Astrocyte of the cerebellum (primary cell): ENCODE results near the gene PALS2.

Source experiments
- DNase-seq: peaks from one replicate; pipeline ENCODE4 v3.0.0-alpha.2; 2011; ENCODE audit warnings: low read depth
- H3K4me3 ChIP-seq: 2 replicates; pipeline ENCODE4 v1.5.1; 2011; ENCODE audit warnings: mild to moderate bottlenecking, low read depth, low read length, moderate library complexity
- in situ Hi-C: cut with HindIII; loops from 2 replicates; pipeline ENCODE4 v1.10.0; 2017; ENCODE audit warnings: low sequenced_read_pairs
- TF ChIP-seq, protein P1 (sequence below): IDR thresholded peaks from 2 replicates; pipeline ENCODE4 v1.5.1; 2012; ENCODE audit warnings: low read length, low read depth, moderate library complexity, mild to moderate bottlenecking; ENCODE audit errors: missing control alignments

The PALS2 gene, protein sequence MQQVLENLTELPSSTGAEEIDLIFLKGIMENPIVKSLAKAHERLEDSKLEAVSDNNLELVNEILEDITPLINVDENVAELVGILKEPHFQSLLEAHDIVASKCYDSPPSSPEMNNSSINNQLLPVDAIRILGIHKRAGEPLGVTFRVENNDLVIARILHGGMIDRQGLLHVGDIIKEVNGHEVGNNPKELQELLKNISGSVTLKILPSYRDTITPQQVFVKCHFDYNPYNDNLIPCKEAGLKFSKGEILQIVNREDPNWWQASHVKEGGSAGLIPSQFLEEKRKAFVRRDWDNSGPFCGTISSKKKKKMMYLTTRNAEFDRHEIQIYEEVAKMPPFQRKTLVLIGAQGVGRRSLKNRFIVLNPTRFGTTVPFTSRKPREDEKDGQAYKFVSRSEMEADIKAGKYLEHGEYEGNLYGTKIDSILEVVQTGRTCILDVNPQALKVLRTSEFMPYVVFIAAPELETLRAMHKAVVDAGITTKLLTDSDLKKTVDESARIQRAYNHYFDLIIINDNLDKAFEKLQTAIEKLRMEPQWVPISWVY

DNA sequence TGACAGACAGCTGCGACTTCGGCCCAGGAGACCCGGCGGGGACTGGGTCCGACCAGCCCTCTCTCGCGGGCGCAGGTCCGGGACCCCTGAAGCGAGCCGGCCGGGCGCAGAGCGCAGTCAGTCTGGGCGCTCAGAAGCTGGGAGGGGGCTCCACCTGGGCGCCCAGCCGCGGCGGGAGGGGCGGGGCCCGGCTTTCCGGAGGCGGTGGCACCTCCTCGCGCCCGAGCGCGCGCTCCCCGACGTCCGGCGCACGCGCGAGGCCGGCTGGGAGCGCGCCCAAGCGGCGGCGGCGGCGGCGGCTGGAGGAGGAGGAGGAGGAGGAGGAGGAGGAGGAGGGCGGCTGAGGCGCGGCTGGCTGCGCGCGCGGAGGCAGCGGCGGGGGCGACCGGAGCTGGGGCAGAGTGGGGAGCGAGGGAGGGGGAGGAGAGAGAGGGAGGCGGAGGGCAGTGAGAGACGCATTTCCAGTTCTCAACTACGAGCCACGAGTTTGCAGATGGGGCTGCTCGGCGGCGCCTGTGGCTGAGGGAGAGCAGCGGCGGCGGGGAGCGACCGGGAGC is at the start of gene PALS2:
PALS2 (plus strand) TSS at position 456 of the 557 bp plus-strand sequence. CDS start 50,216 bp downstream, outside the sequence.
- TF ChIP-seq, protein P1, sequence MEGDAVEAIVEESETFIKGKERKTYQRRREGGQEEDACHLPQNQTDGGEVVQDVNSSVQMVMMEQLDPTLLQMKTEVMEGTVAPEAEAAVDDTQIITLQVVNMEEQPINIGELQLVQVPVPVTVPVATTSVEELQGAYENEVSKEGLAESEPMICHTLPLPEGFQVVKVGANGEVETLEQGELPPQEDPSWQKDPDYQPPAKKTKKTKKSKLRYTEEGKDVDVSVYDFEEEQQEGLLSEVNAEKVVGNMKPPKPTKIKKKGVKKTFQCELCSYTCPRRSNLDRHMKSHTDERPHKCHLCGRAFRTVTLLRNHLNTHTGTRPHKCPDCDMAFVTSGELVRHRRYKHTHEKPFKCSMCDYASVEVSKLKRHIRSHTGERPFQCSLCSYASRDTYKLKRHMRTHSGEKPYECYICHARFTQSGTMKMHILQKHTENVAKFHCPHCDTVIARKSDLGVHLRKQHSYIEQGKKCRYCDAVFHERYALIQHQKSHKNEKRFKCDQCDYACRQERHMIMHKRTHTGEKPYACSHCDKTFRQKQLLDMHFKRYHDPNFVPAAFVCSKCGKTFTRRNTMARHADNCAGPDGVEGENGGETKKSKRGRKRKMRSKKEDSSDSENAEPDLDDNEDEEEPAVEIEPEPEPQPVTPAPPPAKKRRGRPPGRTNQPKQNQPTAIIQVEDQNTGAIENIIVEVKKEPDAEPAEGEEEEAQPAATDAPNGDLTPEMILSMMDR: no peak
- no peak for DNase-seq
- H3K4me3 ChIP-seq: peak within 1 kb of the TSS; percentile 80
- in situ Hi-C loops: no loop called here

DNA sequence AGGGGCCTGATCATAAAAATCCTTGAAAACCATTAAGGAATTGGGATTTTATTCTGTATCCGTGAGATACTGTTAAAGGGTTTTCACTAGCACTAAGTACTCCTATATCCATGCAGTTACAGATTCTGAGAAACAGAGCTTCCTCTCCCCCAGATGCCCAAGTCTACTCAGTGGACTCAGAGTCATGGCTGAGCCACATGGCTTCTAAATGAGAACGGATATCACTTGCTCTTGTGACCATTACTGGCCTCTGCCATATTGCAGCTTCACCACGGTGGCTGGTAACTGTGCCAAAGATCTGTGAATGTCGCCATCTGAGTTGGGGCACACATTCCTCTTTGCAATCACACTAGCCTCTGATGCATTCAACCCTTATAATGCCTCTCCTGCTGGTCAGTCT is 42.0 kb upstream of the PALS2 start:
- DNase-seq: no peak
- TF ChIP-seq, protein P1: no peak
- H3K4me3 ChIP-seq: no peak overlapping the region
- in situ Hi-C loops: no loop called here

DNA sequence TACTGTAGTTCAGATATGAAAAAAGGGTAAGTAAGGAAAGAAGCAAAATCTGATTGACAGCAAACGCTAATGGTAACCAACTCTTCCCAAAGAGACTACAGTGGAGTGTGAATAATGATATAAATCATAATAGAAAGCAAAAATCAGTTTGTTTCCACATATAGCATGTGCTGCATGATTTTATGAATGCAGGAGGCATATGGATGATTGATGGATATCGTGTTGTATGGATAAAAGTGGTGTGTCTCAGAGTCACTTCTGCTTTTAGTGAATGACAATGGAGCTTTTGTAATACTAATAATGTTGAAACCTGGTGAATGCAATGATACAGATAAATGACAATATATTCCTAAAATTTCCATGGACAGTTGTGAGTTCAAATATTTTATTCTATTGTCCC is 36.6 kb upstream of the PALS2 start:
- H3K4me3 ChIP-seq: no peak overlapping the region
- no peak for DNase-seq
- TF ChIP-seq, protein P1: no peak
- in situ Hi-C loops: no loop called here

DNA sequence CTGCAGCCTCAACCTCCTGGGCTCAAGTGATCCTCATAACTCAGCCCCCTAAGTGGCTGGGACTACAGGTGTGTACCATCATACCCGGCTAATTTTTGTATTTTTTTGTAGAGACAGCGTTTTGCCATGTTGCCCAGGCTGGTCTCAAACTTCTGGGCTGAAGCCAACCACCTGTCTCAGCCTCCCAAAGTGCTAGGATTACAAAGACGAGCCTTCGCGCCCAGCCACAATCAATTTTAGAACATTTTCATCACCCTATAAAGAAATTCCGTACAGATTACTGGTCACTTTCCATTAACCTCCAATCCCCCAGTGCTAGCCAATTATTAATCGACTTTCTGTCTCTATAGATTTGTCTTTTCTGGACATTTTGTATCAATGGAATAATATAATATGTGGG is 32.3 kb upstream of the PALS2 start:
- H3K4me3 ChIP-seq: no peak overlapping the region
- no peak for DNase-seq
- TF ChIP-seq, protein P1: no peak
- in situ Hi-C loops: no loop called here

DNA sequence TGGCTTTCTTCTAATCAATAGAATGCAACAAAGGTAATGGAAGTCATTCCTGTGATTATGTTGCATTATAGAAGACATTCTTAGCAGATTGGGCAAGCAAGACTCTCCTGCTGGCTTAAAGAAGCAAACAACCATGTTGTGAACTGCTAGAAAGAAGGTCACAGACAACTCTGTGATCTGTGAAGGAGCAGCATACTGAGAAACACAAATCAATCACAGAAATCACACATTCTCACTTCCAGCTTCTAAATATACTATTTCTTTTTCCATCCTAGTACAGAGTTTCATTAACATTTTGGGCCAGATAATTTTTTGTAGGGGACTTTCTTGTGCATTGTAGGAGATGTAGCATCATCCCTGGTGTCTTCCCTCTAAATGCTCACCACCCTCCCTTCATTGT is 28.0 kb upstream of the PALS2 start:
- TF ChIP-seq, protein P1: no peak
- H3K4me3 ChIP-seq: no peak overlapping the region
- in situ Hi-C loops: no loop called here
- DNase-seq: no peak

DNA sequence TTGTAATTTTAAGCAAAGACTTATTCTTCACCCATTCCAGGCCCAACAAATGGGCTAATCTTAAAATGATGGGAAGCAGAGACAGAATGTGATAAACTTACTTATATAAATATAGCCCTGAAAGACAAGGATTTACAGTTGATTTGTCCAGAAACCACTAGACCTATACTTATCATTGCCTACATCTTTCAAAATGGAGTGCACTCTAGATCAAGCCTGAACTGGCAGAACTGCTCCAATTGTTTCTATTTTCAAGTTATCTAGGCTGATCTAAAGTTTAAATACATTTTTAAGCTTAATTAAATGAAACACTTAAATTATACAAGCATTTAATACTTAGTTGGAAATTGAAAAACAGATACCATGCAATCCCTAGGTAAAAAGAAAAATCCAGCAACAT is 24.9 kb upstream of the PALS2 start:
- TF ChIP-seq, protein P1: no peak
- DNase-seq: no peak
- no peak overlapping the region for H3K4me3 ChIP-seq
- in situ Hi-C loops: no loop called here
